ENCODE measurements around the gene EIF1.

- TF ChIP-seq, protein P1, sequence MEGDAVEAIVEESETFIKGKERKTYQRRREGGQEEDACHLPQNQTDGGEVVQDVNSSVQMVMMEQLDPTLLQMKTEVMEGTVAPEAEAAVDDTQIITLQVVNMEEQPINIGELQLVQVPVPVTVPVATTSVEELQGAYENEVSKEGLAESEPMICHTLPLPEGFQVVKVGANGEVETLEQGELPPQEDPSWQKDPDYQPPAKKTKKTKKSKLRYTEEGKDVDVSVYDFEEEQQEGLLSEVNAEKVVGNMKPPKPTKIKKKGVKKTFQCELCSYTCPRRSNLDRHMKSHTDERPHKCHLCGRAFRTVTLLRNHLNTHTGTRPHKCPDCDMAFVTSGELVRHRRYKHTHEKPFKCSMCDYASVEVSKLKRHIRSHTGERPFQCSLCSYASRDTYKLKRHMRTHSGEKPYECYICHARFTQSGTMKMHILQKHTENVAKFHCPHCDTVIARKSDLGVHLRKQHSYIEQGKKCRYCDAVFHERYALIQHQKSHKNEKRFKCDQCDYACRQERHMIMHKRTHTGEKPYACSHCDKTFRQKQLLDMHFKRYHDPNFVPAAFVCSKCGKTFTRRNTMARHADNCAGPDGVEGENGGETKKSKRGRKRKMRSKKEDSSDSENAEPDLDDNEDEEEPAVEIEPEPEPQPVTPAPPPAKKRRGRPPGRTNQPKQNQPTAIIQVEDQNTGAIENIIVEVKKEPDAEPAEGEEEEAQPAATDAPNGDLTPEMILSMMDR (IDR thresholded peaks at IDR 0.05) = no peak
- TF ChIP-seq POLR2AphosphoS5 (IDR thresholded peaks at IDR 0.05) = no peak
Measured at GRCh38 chr17:41684035-41684434, 4.7 kb upstream of the EIF1 start.
